GM12874 (cell line): ENCODE measurements around the gene CRLF1.

Experiments used
- TF ChIP-seq, protein P1 (sequence below): IDR thresholded peaks from 2 replicates; pipeline ENCODE4 v1.5.1; 2011; ENCODE audit warnings: low read depth, mild to moderate bottlenecking, control low read depth, low read length, moderate library complexity; ENCODE audit not compliant: insufficient read depth

CRLF1 gene

DNA sequence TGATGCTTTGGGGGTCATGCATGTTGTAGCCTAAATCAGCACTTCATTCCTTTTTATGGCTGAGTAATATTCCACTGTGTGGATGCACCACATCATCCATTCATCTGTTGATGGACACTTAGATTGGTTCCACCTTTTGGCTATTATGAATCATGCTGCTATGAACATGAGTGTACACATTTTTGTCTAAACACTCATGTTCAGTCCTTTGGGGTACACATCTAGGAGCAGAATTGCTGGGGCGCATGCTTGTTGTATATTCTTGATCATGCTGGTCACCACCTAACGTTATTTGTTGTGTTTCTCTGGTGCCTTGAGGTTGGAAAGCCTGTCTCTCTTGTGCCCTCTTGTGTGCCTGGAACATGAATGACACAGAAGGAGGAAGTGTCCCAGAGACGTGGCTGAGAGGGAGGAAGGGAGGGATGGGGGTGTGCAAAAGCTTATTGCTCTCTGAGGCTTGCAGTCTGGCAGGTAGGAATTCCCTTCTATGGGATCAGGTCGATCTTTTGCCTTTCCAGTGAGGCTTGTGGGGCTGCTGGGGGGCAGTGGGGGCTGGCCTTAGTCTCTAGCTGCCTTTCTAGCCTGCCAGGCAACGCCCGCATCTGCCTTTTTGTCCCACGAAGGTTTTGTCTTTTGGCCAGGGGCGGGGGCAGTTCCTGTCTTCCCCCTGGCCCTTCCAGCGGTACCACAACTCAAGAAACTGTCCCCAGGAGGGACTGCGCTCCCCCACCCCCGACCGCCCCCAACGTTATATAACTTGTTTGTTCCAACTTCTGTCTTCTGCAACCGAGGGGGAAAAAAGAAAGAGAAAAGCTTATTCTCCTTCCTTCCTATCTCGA lies 37.8 kb upstream of the CRLF1 start:
- TF ChIP-seq, protein P1, sequence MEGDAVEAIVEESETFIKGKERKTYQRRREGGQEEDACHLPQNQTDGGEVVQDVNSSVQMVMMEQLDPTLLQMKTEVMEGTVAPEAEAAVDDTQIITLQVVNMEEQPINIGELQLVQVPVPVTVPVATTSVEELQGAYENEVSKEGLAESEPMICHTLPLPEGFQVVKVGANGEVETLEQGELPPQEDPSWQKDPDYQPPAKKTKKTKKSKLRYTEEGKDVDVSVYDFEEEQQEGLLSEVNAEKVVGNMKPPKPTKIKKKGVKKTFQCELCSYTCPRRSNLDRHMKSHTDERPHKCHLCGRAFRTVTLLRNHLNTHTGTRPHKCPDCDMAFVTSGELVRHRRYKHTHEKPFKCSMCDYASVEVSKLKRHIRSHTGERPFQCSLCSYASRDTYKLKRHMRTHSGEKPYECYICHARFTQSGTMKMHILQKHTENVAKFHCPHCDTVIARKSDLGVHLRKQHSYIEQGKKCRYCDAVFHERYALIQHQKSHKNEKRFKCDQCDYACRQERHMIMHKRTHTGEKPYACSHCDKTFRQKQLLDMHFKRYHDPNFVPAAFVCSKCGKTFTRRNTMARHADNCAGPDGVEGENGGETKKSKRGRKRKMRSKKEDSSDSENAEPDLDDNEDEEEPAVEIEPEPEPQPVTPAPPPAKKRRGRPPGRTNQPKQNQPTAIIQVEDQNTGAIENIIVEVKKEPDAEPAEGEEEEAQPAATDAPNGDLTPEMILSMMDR = 0 out of 2 replicates have a peak, but pooled peaks have one; percentile 7

DNA sequence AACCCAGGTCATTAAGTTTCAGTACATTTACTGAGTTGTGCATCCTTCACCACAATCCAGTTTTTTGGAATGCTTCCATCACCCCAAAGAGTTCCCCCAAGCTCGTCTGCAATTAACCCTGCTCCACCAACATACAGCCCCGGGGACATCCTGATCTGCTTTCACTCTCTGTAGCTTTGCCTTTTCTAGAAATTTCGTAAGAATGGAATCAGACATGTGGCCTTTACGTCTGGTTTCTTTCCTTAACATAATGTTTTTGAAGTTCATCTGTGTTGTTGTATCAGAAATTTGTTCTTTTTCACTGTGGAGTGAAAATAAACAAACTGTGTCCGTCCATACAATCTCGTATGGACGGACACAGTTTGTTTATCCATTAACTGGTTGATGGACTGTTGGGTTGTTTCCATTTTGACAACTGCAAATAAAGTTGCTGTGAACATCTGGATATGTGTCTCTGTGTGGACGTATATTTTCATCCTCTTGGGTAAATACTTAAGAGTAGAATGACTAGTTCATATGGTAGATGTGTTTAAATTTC lies 33.2 kb upstream of the CRLF1 start:
- TF ChIP-seq, protein P1 = no peak

DNA sequence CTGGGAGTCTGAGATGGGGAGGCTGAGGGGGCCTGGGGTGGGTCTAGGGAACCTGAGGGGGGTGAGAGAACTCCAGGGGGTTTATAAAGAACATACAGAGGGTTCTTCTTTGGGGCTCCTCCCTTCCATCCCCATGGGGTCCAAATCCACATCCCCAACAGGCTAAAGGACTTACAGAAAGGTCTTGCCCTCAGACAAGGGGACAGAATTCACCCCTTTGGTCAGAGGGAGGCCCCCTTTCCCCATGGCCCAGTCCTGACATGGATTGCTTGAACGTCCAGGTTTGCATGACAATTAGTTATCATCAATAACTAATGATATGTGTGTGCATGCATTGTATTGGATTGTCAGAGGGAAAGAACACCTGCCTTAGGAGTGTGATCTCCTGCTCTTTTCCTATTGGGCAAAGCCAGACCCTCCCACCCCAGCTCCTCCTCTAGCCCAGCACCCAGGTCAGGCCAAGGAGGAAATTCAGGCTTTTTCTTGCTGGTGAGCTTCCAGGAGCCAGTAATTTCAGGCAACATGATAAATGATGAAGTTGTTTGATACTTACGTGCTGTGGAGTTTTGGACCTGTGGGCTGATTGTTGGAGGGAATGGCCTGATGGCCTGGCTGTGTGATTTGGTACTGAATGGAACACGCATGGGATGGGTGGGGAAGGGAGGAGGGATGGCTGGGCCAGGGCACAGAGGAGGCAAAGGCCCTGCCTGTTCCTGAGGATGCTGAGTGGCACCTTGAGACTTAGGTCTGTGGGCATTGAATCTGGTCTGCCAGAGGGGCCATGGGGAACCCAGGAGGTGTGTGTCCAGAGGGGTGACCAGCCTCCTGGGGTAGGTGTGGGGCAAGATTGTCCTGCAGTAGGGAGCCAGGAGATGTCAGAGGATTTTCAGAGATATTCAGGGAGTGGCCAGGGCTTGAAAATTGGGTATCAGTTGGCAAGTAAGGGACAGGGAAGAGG lies 31.4 kb upstream of the CRLF1 start:
- TF ChIP-seq, protein P1 = no peak

DNA sequence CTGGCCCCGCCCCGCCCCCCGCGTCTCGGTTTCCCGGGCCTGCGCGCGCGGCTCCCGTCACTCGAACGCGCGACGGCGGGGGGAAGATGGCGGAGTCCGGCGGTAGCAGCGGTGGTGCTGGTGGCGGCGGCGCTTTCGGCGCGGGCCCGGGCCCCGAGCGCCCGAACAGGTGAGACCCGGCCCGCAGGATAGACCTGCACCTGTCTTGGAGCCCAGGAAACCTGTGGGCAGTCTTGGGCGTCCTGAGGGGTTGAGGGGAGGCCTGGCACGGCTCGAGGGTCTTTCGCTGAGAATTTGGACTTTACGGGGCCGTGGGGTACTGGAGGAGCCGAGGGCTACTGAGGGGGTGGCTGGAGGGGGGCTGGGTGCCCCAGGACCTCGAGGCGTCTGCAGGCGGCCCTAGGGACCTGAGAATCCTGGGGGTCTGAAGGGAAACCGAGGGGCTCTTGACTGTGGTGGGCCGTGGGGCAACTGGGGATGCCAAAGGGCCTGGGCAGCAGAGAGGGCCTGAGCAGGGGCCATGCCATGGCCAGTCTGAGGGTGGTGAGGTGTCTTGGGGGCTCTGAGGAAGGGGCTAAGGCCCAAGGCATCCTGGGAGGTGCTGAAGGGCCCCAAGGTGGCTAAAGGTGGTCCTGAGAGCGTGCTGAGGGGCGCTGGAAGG lies 30.5 kb upstream of the CRLF1 start, which contains the start of gene KLHL26:
KLHL26 (plus strand) TSS at position 60 of the 661 bp plus-strand sequence; CDS start at position 87, 27 bp downstream.
- TF ChIP-seq, protein P1 = no peak

DNA sequence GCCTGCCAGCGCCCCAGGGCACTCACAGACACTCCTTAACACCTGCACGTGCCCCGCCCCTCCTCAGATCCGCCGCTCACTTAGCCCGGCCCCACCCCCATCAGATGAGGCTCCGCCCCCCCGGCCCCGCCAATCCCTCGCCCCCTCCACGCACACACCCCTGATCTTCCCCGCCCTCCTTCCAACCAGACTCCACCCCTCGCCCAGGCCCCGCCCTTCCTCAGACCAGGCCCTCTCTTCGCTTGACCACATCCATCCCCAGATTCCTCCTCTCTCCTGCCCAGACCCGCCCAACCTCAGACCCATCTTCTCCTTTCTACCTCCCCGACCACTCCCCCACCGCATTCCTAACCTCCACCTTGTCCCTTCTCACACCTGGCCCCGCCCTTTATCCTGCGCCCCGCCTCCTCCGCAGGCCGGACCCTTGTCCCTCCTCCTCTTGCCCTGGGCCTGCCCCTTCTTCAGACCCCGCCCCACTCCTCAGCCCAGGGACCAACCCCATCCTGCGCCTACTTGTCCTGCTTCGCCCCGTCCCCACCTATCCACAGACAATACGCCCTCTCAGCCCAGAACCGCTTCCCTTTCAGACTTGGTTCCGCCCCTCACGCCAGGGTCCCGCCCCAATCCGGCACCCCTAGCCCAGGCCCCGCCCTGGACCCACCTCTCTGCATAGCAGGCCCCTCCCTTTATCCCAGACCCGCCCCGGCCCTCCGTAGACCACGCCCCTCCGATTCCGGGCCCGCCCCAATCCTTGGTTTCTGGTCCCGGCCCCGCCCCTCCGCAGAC lies 29.8 kb upstream of the CRLF1 start:
- TF ChIP-seq, protein P1 = no peak

DNA sequence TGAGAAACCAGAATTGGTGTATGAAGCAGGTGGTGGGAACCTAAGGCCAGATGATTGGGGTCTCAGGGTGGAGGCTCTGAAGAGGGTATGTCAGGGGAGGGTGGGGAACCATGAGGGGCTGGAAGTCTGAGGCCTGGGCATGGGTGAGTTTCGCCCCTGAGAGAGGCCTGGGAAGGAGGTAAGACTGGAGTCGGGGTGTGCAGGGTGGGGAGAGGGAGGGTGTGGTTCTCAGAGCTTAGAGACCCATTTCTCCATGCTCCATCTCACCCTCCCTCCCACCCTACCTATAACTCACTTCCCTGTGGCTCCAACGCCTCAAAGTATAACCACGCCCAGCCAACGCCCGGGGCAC lies 29.2 kb upstream of the CRLF1 start:
- TF ChIP-seq, protein P1 = no peak
